GM12865 (cell line): Measurements from ENCODE around the gene KRTAP5-4.
"Not testable (repeated sequence)": the region's sequence is repeated elsewhere in the genome, so short reads cannot be mapped to it uniquely, and the experiment has no call there.

Experiments
- DNase-seq: peaks from one replicate; pipeline ENCODE4 v3.0.0; 2010; ENCODE audit warnings: low read depth
- H3K4me3 ChIP-seq: 2 replicates; pipeline ENCODE4 v1.5.1; 2011; ENCODE audit warnings: mild to moderate bottlenecking, low read depth, low read length, control low read depth
- CTCF ChIP-seq: IDR thresholded peaks from 2 replicates; pipeline ENCODE4 v1.5.1; 2011; ENCODE audit warnings: low read length, control low read depth, low read depth, inconsistent platforms; ENCODE audit not compliant: insufficient read depth; ENCODE audit errors: missing control alignments

KRTAP5-4 gene

DNA sequence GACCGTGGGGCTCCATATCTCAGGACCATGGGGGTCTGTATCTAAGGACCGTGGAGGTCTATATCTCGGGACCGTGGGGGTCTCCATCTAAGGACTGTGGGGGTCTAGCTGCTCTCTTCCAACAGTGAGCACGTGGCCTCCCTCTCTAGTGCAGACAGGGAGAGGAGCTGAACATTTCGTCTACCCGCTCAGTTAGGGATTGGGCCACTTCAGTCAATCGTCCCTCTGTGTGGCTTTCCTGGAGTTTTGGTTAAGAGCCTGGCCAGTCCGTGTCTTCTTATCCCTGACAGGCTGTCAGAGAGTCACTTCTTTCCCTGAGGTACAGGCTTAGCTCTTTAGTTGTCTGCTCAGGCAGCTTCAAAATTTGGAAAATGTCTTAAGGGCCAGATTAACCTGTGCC is 40.0 kb downstream of the KRTAP5-4 start:
- DNase-seq, result no peak
- no peak for TF ChIP-seq CTCF
- no peak overlapping the region for H3K4me3 ChIP-seq

DNA sequence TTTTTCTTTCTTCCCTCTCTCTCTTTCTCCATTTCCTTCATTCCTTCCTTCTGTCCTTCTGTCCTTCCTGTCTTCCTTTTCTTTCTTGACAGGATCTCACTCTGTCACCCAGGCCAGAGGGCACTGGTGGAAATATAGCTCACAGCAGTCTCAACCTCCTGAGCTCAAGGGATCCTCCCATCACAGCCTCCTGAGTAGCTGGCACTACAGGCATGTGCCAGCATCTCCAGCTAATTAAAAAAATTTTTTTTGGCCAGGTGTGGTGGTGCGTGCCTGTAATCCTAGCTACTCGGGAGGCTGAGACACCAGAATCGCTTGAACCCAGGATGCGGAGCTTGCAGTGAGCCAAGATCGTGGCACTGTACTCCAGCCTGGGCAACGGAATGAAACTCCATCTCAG is 45.1 kb downstream of the KRTAP5-4 start:
- no peak overlapping the region for H3K4me3 ChIP-seq
- no peak for TF ChIP-seq CTCF
- no peak for DNase-seq

DNA sequence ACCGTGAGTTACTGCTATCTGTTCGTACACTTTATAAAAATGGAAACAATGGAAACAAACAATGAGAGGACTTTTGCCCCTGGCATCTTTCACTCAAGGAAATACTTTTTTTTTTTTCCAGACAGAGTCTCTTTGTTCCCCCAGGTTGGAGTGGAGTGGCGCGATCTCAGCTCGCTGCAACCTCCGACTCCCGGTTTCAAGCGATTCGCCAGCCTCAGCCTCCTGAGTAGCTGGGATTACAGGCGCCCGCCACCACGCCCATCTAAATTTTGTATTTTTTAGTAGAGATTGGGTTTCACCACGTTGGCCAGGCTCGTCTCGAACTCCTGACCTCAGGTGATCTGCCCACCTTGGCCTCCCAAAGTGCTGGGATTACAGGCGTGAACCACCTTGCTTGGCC is 46.2 kb downstream of the KRTAP5-4 start:
- not testable (repeated sequence) for H3K4me3 ChIP-seq, DNase-seq

DNA sequence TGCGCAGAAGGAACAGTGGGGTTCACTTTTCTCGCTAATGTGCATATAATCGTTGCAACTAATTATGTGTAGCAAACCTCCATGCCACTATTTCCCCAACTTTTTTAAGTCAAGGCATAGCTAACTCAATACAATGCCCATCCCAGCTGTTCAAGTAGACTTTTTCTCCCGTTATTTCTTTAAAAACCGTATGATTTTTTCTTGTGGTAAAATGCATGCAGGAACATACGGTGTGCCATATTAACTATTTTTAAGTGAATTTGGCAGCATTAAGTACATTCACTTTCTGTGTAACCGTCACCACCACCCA is 47.0 kb downstream of the KRTAP5-4 start:
- no peak overlapping the region for H3K4me3 ChIP-seq
- no peak for TF ChIP-seq CTCF
- DNase-seq, result no peak

DNA sequence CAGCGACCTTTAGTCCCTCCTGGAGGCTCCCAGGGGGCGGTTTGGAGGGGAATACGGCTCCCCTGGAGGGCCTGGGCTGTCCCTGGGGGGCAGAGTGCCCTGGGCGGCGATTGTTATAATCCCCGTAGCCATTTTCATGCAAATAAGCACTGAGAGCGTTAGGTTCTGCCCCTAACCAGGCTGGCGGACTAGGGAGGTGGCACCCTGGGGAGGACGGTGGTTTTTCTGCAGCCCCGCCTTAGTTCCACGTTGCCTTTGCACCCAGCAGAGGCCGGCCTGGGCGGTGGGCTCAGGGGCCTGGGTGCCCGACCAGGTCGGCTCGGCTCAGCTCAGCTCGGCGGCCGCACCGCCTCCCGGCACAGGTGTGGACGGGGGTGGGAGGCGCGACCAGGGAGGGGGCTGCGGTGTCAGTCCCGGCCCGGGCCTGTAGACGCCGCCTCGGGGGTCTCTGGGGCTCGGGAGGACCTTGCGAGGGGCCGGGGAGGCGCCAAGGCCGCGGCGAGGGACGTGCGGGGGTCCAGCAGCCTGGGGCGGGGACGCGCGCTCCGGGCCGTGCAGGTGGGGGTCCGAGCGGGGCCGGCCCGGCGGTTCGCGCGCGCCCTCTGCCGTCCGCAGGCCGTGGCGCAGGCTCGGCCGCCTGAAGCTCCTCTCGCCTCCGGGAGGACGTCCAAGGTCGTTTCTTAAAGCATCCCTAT is 47.6 kb downstream of the KRTAP5-4 start:
- H3K4me3 ChIP-seq, result no peak overlapping the region
- DNase-seq, result peak; percentile 48

DNA sequence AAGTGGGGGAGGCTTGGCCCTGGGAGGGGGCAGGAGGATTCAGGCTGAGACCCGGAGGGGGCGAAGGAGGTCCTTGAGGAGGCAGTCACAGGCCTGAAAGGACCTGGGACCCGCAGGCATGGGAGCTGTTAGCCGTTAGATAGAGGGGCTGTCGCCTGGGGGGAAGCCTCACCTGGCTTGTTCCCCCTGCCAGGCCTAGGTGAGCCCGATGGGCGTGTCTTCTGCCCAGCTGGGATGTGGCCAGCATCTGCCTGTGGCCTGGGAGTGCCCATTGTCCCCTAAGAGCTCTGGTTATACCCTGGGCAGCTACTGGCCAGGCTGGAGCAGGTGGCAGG is 48.1 kb downstream of the KRTAP5-4 start:
- H3K4me3 ChIP-seq, result no peak overlapping the region
- no peak for TF ChIP-seq CTCF
- DNase-seq, result no peak

More for the DNA sequence above, 47.6 kb downstream of the KRTAP5-4 start:
- peak; percentile 86 for TF ChIP-seq CTCF

- DNase-seq, result no peak
- no peak for TF ChIP-seq CTCF
- H3K4me3 ChIP-seq, result no peak overlapping the region; the same call in 1 of the 2 replicates
Measured at GRCh38 chr11:1573077-1573902, 48.6 kb downstream of the KRTAP5-4 start.
